ENCODE data around the gene RILPL2.

The RILPL2 gene

DNA sequence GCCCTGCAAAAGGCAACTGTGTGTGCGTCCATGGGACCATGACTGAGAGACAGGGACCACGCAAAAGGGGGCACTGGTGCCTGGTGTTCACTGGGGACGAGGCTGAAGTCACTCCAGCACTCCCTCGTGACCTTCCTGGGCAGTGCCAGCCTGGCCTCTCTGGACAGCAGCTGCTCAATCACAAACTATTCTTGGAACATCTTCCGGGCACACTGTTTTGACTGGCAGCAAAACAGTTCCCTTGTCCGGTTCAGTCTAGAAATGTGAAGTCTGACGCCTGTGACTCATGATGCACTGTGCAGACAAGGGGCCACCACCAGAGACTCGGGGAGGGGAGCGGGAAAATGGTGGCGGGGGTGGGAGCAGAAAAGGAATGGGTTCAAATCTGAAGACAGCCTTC is 42.3 kb upstream of the RILPL2 start:
- CTCF ChIA-PET: no interaction called here
- DNase-seq (ENCODE audit: extremely low spot score): no peak
- TF ChIP-seq CTBP1 (IDR thresholded peaks at IDR 0.05; ENCODE audit: borderline replicate concordance): no peak
- TF ChIP-seq SUZ12 (IDR thresholded peaks at IDR 0.05): no peak
- no peak for TF ChIP-seq ELF4 (IDR thresholded peaks at IDR 0.05)
- no peak for TF ChIP-seq LEF1 (IDR thresholded peaks at IDR 0.05; ENCODE audit: borderline replicate concordance)
- no peak for TF ChIP-seq L3MBTL2 (conservative IDR thresholded peaks at IDR 0.05)
- TF ChIP-seq NFRKB (IDR thresholded peaks at IDR 0.05): no peak
- TF ChIP-seq FOXA1 (IDR thresholded peaks at IDR 0.05): no peak
- POLR2A ChIA-PET: no interaction called here

DNA sequence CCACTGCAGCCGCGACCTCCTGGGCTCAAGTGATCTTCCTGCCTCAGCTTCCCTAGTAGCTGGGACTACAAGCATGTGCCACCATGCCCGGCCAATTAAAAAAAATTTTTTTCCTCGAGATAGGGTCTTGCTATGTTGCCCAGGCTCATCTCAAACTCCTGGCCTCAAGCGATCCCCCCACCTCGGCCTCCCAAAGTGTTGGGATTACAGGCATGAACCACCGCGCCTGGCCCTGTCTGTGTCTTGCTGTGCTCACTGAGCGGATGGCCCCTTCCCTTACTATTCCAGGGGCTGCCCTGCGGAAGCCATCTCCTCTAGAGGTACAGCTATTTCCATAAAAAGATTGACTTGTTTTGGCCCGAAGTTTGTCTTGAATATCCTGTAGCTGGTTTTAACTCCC is 41.6 kb upstream of the RILPL2 start:
- no peak for DNase-seq (ENCODE audit: extremely low spot score)
- TF ChIP-seq L3MBTL2 (conservative IDR thresholded peaks at IDR 0.05): no peak
- TF ChIP-seq NFRKB (IDR thresholded peaks at IDR 0.05): no peak
- TF ChIP-seq ZNF384 (IDR thresholded peaks at IDR 0.05): no peak
- no peak for TF ChIP-seq BHLHE40 (IDR thresholded peaks at IDR 0.05; ENCODE audit: borderline replicate concordance)
- no peak for TF ChIP-seq FOXM1 (IDR thresholded peaks at IDR 0.05; ENCODE audit: borderline replicate concordance)
- TF ChIP-seq SP1 (IDR thresholded peaks at IDR 0.05): no peak
- TF ChIP-seq PKNOX1 (IDR thresholded peaks at IDR 0.05): no peak
- no peak for TF ChIP-seq ARNT (IDR thresholded peaks at IDR 0.05)
- TF ChIP-seq FOXA1 (IDR thresholded peaks at IDR 0.05): no peak
- TF ChIP-seq SUZ12 (IDR thresholded peaks at IDR 0.05): no peak
- no peak for TF ChIP-seq TARDBP (IDR thresholded peaks at IDR 0.05)
- no peak for TF ChIP-seq CTBP1 (IDR thresholded peaks at IDR 0.05; ENCODE audit: borderline replicate concordance)
- no peak for TF ChIP-seq ELF4 (IDR thresholded peaks at IDR 0.05)
- TF ChIP-seq FOXK2 (IDR thresholded peaks at IDR 0.05): no peak
- TF ChIP-seq HDGF (IDR thresholded peaks at IDR 0.05; ENCODE audit: borderline replicate concordance): no peak
- POLR2A ChIA-PET: no interaction called here
- CTCF ChIA-PET: no interaction called here

DNA sequence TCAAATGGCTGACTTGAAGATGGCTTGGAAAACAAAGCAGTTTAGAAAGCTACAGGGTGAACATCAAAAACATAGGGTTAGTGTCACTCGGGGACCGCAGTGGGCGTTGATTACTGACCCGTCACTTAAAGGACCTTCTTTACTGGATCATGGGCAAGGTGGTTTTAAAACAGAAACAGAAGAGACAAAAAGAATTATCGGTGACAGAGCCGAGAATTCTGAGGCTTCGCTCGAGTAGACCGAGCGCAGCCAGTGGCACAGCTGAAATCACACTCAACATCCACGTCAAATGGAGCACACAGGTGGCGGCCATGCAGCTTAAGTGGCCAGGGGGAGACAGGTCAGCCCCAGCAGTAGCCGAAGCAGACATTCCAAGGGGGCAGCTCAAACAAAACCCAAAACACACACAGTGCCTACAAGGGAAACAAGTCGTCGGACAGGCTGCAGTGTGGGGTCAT is 38.8 kb upstream of the RILPL2 start:
- POLR2A ChIA-PET: interaction anchor here (0.8 to 1.2 kb wide), 2 partner anchors 14 to 17 kb away, joined by 3 read pairs; partner anchors contain the start of gene SNRNP35
- TF ChIP-seq L3MBTL2 (conservative IDR thresholded peaks at IDR 0.05): no peak
- no peak for TF ChIP-seq PKNOX1 (IDR thresholded peaks at IDR 0.05)
- TF ChIP-seq HDGF (IDR thresholded peaks at IDR 0.05; ENCODE audit: borderline replicate concordance): no peak
- no peak for TF ChIP-seq SP1 (IDR thresholded peaks at IDR 0.05)
- TF ChIP-seq SUZ12 (IDR thresholded peaks at IDR 0.05): no peak
- TF ChIP-seq ARNT (IDR thresholded peaks at IDR 0.05): no peak
- CTCF ChIA-PET: no interaction called here
- no peak for DNase-seq (ENCODE audit: extremely low spot score)

GRCh38 chr12:123474485-123475245 is 38.2 kb upstream of the RILPL2 start:
- no peak for DNase-seq (ENCODE audit: extremely low spot score)
- POLR2A ChIA-PET: interaction anchor here (1.2 kb wide), 2 partner anchors 17 to 91 kb away, joined by 3 read pairs; partner anchors contain the start of genes KMT5A and SNRNP35
- CTCF ChIA-PET: no interaction called here
- no peak for TF ChIP-seq BHLHE40 (IDR thresholded peaks at IDR 0.05; ENCODE audit: borderline replicate concordance)
- TF ChIP-seq TARDBP (IDR thresholded peaks at IDR 0.05): no peak
- TF ChIP-seq FOXM1 (IDR thresholded peaks at IDR 0.05; ENCODE audit: borderline replicate concordance): no peak
- TF ChIP-seq HDGF (IDR thresholded peaks at IDR 0.05; ENCODE audit: borderline replicate concordance): no peak
- no peak for TF ChIP-seq L3MBTL2 (conservative IDR thresholded peaks at IDR 0.05)
- TF ChIP-seq CTBP1 (IDR thresholded peaks at IDR 0.05; ENCODE audit: borderline replicate concordance): no peak
- no peak for TF ChIP-seq SUZ12 (IDR thresholded peaks at IDR 0.05)
- no peak for TF ChIP-seq ARNT (IDR thresholded peaks at IDR 0.05)
- no peak for TF ChIP-seq ELF4 (IDR thresholded peaks at IDR 0.05)
- TF ChIP-seq SP1 (IDR thresholded peaks at IDR 0.05): no peak

DNA sequence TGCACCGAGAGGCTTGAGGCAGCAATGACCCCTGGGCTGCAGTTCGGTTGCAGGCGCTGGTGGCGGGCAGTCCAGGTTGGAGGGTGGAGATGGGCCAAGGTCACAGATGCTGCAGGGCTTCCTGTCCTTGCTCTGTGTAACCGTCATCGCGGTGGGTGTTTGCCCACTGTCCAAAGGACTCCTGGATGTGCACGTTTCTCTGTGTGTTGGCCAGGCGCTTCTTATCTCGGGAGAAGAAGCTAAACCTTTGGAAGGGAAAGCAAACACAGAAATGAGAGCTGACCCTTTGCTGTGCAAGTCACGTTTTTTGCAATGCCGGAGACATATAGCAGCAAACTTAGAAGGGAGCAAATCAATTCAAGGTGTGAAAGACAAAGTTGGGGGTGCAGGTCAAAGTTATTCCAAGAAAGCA is 36.0 kb upstream of the RILPL2 start:
- TF ChIP-seq HDGF (IDR thresholded peaks at IDR 0.05; ENCODE audit: borderline replicate concordance): no peak
- TF ChIP-seq BHLHE40 (IDR thresholded peaks at IDR 0.05; ENCODE audit: borderline replicate concordance): no peak
- TF ChIP-seq FOXK2 (IDR thresholded peaks at IDR 0.05): no peak
- no peak for TF ChIP-seq TARDBP (IDR thresholded peaks at IDR 0.05)
- TF ChIP-seq PKNOX1 (IDR thresholded peaks at IDR 0.05): no peak
- no peak for TF ChIP-seq FOXA1 (IDR thresholded peaks at IDR 0.05)
- no peak for TF ChIP-seq NFRKB (IDR thresholded peaks at IDR 0.05)
- no peak for TF ChIP-seq SP1 (IDR thresholded peaks at IDR 0.05)
- TF ChIP-seq SUZ12 (IDR thresholded peaks at IDR 0.05): no peak
- no peak for TF ChIP-seq ARNT (IDR thresholded peaks at IDR 0.05)
- POLR2A ChIA-PET: interaction anchor here (0.6 kb wide), 1 partner anchor 24 kb away, joined by 3 read pairs; no protein-coding TSS in a partner anchor
- DNase-seq (ENCODE audit: extremely low spot score): no peak
- CTCF ChIA-PET: no interaction called here

- no peak for DNase-seq (ENCODE audit: extremely low spot score)
- ChIA-PET POLR2A (no interaction called here), CTCF (no interaction called here)
- no peak for TF ChIP-seq NFRKB (IDR thresholded peaks at IDR 0.05)
- no peak for TF ChIP-seq FOXA1 (IDR thresholded peaks at IDR 0.05)
These were observed 35.0 kb upstream of the RILPL2 start for GRCh38 chr12:123471374-123472068.
